ENCODE measurements around the gene PAX1. TPM values are rescaled to one million over a fixed set of nuclear protein-coding genes. Genes with fewer than 3 reads are reported as not detected.

PAX1 gene
- polyA plus RNA-seq, 1 of the 3 experiments (the other 2 are of a cell fraction), result not detected

DNA sequence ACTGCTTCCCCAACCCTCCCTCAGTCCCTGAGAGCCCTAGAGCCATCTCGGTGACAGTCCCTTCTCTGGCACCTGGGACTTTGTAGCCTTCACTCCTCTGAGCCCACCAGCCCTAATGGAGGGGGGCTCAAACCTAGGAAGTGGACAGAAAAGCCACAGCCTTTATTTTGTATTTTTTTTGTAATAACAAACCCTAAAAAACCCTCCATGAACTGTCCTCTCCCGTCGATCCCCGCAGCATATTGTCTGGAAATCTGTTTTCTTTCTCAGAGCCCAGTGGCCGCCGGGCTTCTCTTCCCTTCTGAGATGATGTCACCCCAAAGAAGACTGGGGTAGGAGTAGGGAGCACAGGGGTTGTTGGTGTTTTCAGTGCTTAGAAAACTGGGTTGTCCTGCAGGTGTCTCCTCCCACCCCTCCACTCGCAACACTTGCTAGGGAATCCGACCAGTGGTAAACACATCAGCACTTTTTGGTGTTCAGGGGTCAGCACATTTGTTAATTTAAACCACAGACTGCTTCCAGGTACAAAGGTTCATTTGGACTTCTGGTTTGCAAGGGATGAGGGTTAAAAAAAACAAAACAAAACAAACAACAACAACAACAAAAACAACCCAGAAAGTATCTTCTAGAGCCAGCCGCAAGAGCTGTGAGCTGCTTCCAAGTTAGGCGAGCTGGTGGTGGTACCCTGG, 9.9 kb downstream of the PAX1 start:
- no peak overlapping the region for H3K9ac ChIP-seq
- TF ChIP-seq GATA2 (CRISPR knock-in tag; IDR thresholded peaks at IDR 0.05) (no peak), MXI1 (IDR thresholded peaks at IDR 0.05; ENCODE audit: low read depth, low read length) (no peak), JUND (IDR thresholded peaks at IDR 0.05) (no peak), NFIC (IDR thresholded peaks at IDR 0.05; ENCODE audit: borderline replicate concordance) (no peak), MEF2A (IDR thresholded peaks at IDR 0.05; ENCODE audit: borderline replicate concordance, low read depth) (no peak), RAD21 (IDR thresholded peaks at IDR 0.05; ENCODE audit: low read length) (no peak), CHD2 (IDR thresholded peaks at IDR 0.05; ENCODE audit: low read length, partially characterized antibody) (no peak)
- H3K79me2 ChIP-seq (ENCODE audit: insufficient read depth), result no peaks in the 10 kb centered on the region
- no peaks in the 10 kb centered on the region for H3K9me2 ChIP-seq
- WGBS (ENCODE audit: low lambda C conversion rate), result 2% methylated on average over 10 of the region's 10 CpGs
- H3K27me3 ChIP-seq (ENCODE audit: insufficient read depth), result peaks cover 68% of the 10 kb centered on the region
- ChIA-PET POLR2A (no interaction called here), CTCF (no interaction called here)
- no peaks in the 10 kb centered on the region for H3K36me3 ChIP-seq (replicated peaks in 1 of 2; ENCODE audit: control insufficient read depth in 1 of 2, insufficient read depth in 2 of 2, low read length in 1 of 2)
- no peaks in the 10 kb centered on the region for H3K4me1 ChIP-seq (ENCODE audit: control insufficient read depth in 1 of 2, insufficient read depth in 2 of 2, low read depth in 1 of 2, low read length in 1 of 2)
- no peak overlapping the region for H3K4me3 ChIP-seq (ENCODE audit: low read depth in 2 of 2, low read length in 1 of 2)
- H3K9me3 ChIP-seq, result no peaks in the 10 kb centered on the region
- no peak for DNase-seq
- no peaks in the 10 kb centered on the region for H4K20me1 ChIP-seq (ENCODE audit: insufficient read depth)
- no peak overlapping the region for H2AFZ ChIP-seq (ENCODE audit: low read depth)
- H3F3A ChIP-seq (replicated peaks; ENCODE audit: insufficient read depth), result no peaks in the 10 kb centered on the region
- no peak overlapping the region for H3K4me2 ChIP-seq
- H3K27ac ChIP-seq (ENCODE audit: low read depth in 2 of 2, low read length in 1 of 2), result no peak overlapping the region

DNA sequence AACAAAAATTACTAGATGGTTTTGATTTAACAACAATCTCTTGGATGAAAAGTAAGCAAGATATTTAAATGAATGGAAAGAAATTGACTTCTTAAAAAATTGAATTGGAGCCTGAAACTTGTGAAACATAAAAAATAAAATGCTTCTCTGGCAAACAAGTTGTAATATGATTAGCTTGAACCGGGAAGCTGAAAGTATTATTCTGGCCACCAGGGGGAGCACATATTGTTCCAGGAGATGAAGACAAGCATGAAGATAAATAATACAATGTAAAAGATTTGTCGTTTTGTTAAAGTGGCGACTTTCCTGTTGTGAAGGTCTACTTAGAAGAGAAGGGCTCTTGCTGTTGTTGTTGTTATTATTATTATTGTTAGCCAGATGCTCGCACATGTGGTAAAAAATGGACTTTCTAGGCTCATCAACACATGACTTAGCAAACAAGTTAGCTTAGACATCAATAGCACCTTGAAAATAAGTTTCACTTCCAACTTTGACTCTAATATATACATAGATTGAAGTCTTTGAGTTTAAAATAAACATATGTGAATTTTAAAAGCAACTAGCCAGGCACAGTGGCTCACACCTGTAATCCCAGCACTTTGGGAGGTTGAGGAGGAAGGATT, 14.2 kb downstream of the PAX1 start:
- no peaks in the 10 kb centered on the region for H3K9me2 ChIP-seq
- H3F3A ChIP-seq (replicated peaks; ENCODE audit: insufficient read depth), result no peaks in the 10 kb centered on the region
- ChIA-PET POLR2A (no interaction called here), CTCF (interaction anchor here (0.6 to 4.3 kb wide), 28 partner anchors 9 to 800 kb away, joined by 3 to 40 read pairs (median 3); partner anchors contain the start of gene PAX1)
- H3K27me3 ChIP-seq (ENCODE audit: insufficient read depth), result peaks cover 29% of the 10 kb centered on the region
- H3K9me3 ChIP-seq, result no peaks in the 10 kb centered on the region
- no peaks in the 10 kb centered on the region for H3K4me1 ChIP-seq (ENCODE audit: control insufficient read depth in 1 of 2, insufficient read depth in 2 of 2, low read depth in 1 of 2, low read length in 1 of 2)
- H3K9ac ChIP-seq, result no peak overlapping the region
- H3K4me3 ChIP-seq (ENCODE audit: low read depth in 2 of 2, low read length in 1 of 2), result peak overlapping the region in 1 of 2 experiments; percentile 23; a peak in 1 of 4 replicates
- DNase-seq, result peak; percentile 65
- 3% methylated on average over 4 of the region's 4 CpGs for WGBS (ENCODE audit: low lambda C conversion rate)
- TF ChIP-seq, protein P1, sequence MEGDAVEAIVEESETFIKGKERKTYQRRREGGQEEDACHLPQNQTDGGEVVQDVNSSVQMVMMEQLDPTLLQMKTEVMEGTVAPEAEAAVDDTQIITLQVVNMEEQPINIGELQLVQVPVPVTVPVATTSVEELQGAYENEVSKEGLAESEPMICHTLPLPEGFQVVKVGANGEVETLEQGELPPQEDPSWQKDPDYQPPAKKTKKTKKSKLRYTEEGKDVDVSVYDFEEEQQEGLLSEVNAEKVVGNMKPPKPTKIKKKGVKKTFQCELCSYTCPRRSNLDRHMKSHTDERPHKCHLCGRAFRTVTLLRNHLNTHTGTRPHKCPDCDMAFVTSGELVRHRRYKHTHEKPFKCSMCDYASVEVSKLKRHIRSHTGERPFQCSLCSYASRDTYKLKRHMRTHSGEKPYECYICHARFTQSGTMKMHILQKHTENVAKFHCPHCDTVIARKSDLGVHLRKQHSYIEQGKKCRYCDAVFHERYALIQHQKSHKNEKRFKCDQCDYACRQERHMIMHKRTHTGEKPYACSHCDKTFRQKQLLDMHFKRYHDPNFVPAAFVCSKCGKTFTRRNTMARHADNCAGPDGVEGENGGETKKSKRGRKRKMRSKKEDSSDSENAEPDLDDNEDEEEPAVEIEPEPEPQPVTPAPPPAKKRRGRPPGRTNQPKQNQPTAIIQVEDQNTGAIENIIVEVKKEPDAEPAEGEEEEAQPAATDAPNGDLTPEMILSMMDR (IDR thresholded peaks at IDR 0.05), result peak; percentile 92
- no peak for TF ChIP-seq RFX5 (IDR thresholded peaks at IDR 0.05; ENCODE audit: low read length)
- peak; percentile 12; the same call in 1 of the 2 replicates for TF ChIP-seq SMC3 (IDR thresholded peaks at IDR 0.05; ENCODE audit: low read depth, low read length)
- no peak for TF ChIP-seq NFIC (IDR thresholded peaks at IDR 0.05; ENCODE audit: borderline replicate concordance)
- peak; percentile 30 for TF ChIP-seq RAD21 (IDR thresholded peaks at IDR 0.05; ENCODE audit: low read length)
- no peak for TF ChIP-seq GABPA (IDR thresholded peaks at IDR 0.05; ENCODE audit: low read depth)
- no peaks in the 10 kb centered on the region for H3K79me2 ChIP-seq (ENCODE audit: insufficient read depth)
- H3K27ac ChIP-seq (ENCODE audit: low read depth in 2 of 2, low read length in 1 of 2), result no peak overlapping the region
- H2AFZ ChIP-seq (ENCODE audit: low read depth), result no peak overlapping the region
- H3K36me3 ChIP-seq (replicated peaks in 1 of 2; ENCODE audit: control insufficient read depth in 1 of 2, insufficient read depth in 2 of 2, low read length in 1 of 2), result no peaks in the 10 kb centered on the region
- H4K20me1 ChIP-seq (ENCODE audit: insufficient read depth), result no peaks in the 10 kb centered on the region
- no peak overlapping the region for H3K4me2 ChIP-seq

All from SK-N-SH (cell line).